PC-9 (cell line): ENCODE results near the gene FRZB.

Source experiments
- CTCF ChIP-seq: fragments of 200-600 bp; sonication (generic); conservative IDR thresholded peaks from 2 replicates; pipeline ENCODE4 v1.6.1; 2017; ENCODE audit warnings: mixed run types, antibody characterized with exemption, mild to moderate bottlenecking, moderate library complexity
- EZH2 ChIP-seq: fragments of 200-600 bp; sonication (generic); IDR thresholded peaks from 2 replicates; pipeline ENCODE4 v1.8.0; 2017; ENCODE audit warnings: antibody characterized with exemption, low read depth

GRCh38 chr2:182864949-182865570 lies 1.4 kb downstream of the FRZB start:
- no peak for TF ChIP-seq CTCF
- TF ChIP-seq EZH2: no peak
